HEK293T (cell line): ENCODE data around the gene LTBP1.

Experiments used
- HDGF ChIP-seq: fragments of 450-650 bp; IDR thresholded peaks from 2 replicates; pipeline ENCODE4 v1.6.1; 2017; ENCODE audit warnings: antibody characterized with exemption, borderline replicate concordance
- LEF1 ChIP-seq: fragments of 450-650 bp; IDR thresholded peaks from 2 replicates; pipeline ENCODE4 v1.6.1; 2017; ENCODE audit warnings: mild to moderate bottlenecking, borderline replicate concordance

DNA sequence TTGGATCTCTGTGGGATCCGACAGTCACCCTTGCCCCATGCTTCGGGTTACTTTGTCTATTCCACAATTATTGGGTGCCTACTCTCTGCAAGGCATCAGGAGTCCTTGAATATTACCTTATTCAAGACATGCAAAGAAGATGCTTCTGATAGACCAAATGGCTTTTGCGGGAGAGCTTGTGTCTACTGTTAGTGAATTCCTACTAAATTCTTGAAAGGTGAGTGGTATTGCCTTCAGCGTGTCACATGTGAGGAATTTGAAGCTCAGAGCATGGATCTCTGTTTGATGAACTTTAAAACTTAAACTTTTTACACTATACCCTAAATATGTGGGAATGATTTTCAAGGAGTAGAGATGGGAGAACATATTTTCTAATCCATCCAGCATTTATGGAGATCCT, 184.4 kb downstream of the LTBP1 start:
- no peak for TF ChIP-seq LEF1
- TF ChIP-seq HDGF = no peak
